Thoracic aorta (tissue), 2 donors: ENCODE results near the gene MEF2B. TPM values are rescaled to one million over a fixed set of nuclear protein-coding genes. Genes with fewer than 3 reads are reported as not detected.

Source experiments
- ATAC-seq: fragments of 150-250 bp; one replicate; pipeline ENCODE4 v1.8.0; 2017; ENCODE audit warnings: low read depth; ENCODE audit not compliant: insufficient number of reproducible peaks, low FRiP score
- DNase-seq: peaks from one replicate; pipeline ENCODE4 v3.0.0-alpha.2; 2020; ENCODE audit warnings: low spot score
- H3K27ac ChIP-seq, 2 donors: fragments of 200-600 bp; sonication (generic); 1 replicate in 1 of 2; 2 replicates in 1 of 2; pipeline ENCODE4 v1.5.1; 2016; ENCODE audit warnings: mild to moderate bottlenecking in 2 of 2, moderate library complexity in 2 of 2
- H3K27me3 ChIP-seq: fragments of 200-600 bp; sonication (generic); replicated peaks from 2 replicates; pipeline ENCODE4 v1.6.0; 2016; ENCODE audit warnings: mild to moderate bottlenecking; ENCODE audit not compliant: insufficient read depth
- H3K36me3 ChIP-seq: fragments of 200-600 bp; sonication (generic); one replicate; pipeline ENCODE4 v1.5.1; 2016
- H3K4me1 ChIP-seq, 2 donors: fragments of 200-600 bp; sonication (generic); 1 replicate in 1 of 2; 2 replicates in 1 of 2; pipeline versions ENCODE4 v1.5.1 to v1.6.0; 2016; ENCODE audit warnings: low read depth in 2 of 2, mild to moderate bottlenecking in 1 of 2; ENCODE audit not compliant: control insufficient read depth in 1 of 2
- H3K4me3 ChIP-seq: fragments of 200-600 bp; sonication (generic); 2 replicates; pipeline ENCODE4 v1.5.1; 2016; ENCODE audit warnings: mild to moderate bottlenecking
- H3K9me3 ChIP-seq: fragments of 200-600 bp; sonication (generic); 2 replicates; pipeline ENCODE4 v1.5.1; 2016
- CTCF ChIP-seq: fragments of 200-600 bp; sonication (generic); IDR thresholded peaks from one replicate; pipeline ENCODE4 v1.5.1; 2019; ENCODE audit warnings: antibody characterized with exemption
- total RNA-seq, 2 donors: library from RNA; depleted of rRNA; stranded (reverse); fragments of >200 nt; gene quantifications; one replicate each; pipeline versions ENCODE4 v1.1.0 to v1.2.3, GENCODE V29; 2016

The MEF2B gene
- total RNA-seq, 2 donors from 2014 or later: 1.5 to 2.0 TPM

- H3K4me3 ChIP-seq: no peak overlapping the region
- no peak for DNase-seq
- H3K9me3 ChIP-seq: no peaks in the 10 kb centered on the region
- peaks cover 4% of the 10 kb centered on the region for H3K36me3 ChIP-seq
- no peaks in the 10 kb centered on the region for H3K4me1 ChIP-seq
- no peak for ATAC-seq
- no peaks in the 10 kb centered on the region for H3K27me3 ChIP-seq
- H3K27ac ChIP-seq: no peak overlapping the region
- no peak for TF ChIP-seq CTCF
These were observed 10.5 kb downstream of the MEF2B start for GRCh38 chr19:19159534-19159933.

- Histone ChIP-seq H3K9me3 (no peaks in the 10 kb centered on the region), H3K36me3 (peaks cover 4% of the 10 kb centered on the region), H3K27me3 (no peaks in the 10 kb centered on the region), H3K4me1 (no peaks in the 10 kb centered on the region), H3K27ac (no peak overlapping the region), H3K4me3 (no peak overlapping the region)
- ATAC-seq (no peak), DNase-seq (no peak)
- no peak for TF ChIP-seq CTCF
These were observed 12.3 kb downstream of the MEF2B start for GRCh38 chr19:19157808-19158207.

- ATAC-seq: no peak
- no peak for TF ChIP-seq CTCF
These were observed 14.4 kb downstream of the MEF2B start for GRCh38 chr19:19155495-19156219.

GRCh38 chr19:19154768-19155494 is 15.1 kb downstream of the MEF2B start:
- no peak for DNase-seq
- ATAC-seq: no peak
- Histone ChIP-seq H3K27me3 (no peaks in the 10 kb centered on the region), H3K4me3 (no peak overlapping the region), H3K4me1 (no peaks in the 10 kb centered on the region), H3K9me3 (no peaks in the 10 kb centered on the region), H3K27ac (no peak overlapping the region), H3K36me3 (peaks cover 4% of the 10 kb centered on the region)
- TF ChIP-seq CTCF: no peak

More at GRCh38 chr19:19155495-19156219, 14.4 kb downstream of the MEF2B start:
- Histone ChIP-seq H3K36me3 (peaks cover 4% of the 10 kb centered on the region), H3K9me3 (no peaks in the 10 kb centered on the region), H3K4me3 (no peak overlapping the region), H3K4me1 (no peaks in the 10 kb centered on the region), H3K27me3 (no peaks in the 10 kb centered on the region), H3K27ac (no peak overlapping the region)
- DNase-seq: no peak

- no peak for TF ChIP-seq CTCF
- peaks cover 4% of the 10 kb centered on the region for H3K36me3 ChIP-seq
- no peak overlapping the region for H3K4me3 ChIP-seq
- DNase-seq: no peak
- H3K27me3 ChIP-seq: no peaks in the 10 kb centered on the region
- H3K27ac ChIP-seq: no peak overlapping the region
- no peaks in the 10 kb centered on the region for H3K9me3 ChIP-seq
- ATAC-seq: no peak
- H3K4me1 ChIP-seq: no peaks in the 10 kb centered on the region
These were observed 17.2 kb downstream of the MEF2B start for GRCh38 chr19:19152668-19153384.
